HG03571 (cell line): ENCODE data around the gene AOX1.
"Not testable (repeated sequence)": the region's sequence is repeated elsewhere in the genome, so short reads cannot be mapped to it uniquely, and the experiment has no call there.

Experiments
- ATAC-seq: cut with Tn5 transposase; IDR thresholded peaks from one replicate; pipeline ENCODE4 v1.9.1; 2021; ENCODE audit not compliant: unreplicated experiment

The AOX1 gene

DNA sequence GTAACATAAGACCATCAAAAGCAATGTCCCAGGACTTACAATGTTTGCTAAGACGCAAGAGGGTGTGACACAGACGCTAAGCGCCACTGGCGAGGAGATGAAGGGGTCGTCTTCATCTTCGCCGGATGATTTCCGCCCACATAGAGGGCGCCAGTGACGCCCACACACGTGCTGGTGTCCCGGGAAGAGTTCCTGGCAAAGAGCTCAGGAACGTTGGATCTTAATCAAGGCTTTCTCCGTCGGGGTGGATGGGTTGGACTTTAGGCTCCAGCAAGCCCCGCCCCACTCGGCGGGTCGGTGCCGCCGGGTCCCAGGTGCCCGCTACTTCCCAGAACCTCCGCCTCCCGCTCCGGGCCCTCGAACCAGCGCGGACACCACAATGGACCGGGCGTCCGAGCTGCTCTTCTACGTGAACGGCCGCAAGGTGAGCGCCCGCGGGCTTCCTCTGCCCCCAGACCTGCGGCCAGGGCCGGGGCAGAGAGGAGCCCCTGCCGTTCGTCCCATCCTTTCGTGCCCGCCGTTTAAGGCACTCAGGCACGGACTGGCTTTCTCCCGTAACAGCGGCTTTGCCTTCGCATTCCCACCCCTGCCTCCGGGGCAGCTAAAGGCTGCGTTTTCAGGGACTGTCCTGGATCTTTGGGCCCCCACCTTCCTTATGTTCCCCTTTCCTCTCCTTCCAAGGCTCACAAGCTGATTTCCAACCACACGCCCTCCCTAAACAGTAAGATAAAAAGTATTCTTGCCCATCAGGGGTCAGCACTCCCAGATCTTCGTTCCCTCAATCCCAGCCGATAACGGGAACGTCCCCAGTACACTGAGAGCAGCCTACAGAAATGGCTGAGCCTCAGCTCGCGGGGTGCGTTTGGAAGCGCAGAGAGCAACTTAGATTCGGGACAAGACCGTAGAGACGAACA, at the start of gene AOX1:
TSS of gene AOX1 (plus strand) at position 285 of the 914 bp plus-strand sequence. CDS start at position 380, 95 bp downstream.
- no peak for ATAC-seq

GRCh38 chr2:200538139-200538538, 47.7 kb upstream of the AOX1 start:
- no peak for ATAC-seq

DNA sequence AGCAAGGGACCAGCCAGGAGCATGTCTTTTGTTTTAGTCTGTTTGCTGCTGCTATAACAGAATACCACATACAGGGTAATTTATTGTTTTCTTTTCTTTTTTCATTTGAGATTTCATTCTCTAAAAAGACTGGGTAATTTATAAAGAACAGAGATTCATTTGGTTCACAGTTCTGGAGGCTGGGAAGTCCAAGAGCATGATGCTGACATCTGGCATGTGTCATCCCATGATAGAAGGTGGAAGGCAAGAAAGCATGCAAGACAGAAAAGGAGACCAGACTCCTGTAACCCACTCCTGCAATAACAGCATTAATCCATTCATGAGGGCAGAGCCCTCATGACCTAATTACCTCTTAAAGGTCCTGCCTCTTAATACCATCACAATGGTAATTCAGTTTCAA, 45.0 kb upstream of the AOX1 start:
- ATAC-seq = no peak

DNA sequence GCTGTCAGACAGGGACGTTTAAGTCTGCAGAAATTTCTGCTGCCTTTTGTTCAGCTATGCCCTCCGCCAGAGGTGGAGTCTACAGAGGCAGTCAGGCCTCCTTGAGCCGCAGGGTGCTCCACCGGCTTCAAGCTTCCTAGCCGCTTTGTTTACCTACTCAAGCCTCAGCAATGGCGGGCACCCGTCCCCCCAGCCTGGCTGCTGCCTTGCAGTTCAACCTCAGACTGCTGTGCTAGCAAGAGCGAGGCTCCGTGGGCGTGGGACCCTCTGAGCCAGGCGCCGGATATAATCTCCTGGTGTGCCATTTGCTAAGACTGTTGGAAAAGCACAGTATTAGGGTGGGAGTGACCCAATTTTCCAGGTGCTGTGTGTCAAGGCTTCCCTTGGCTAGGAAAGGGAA, 19.2 kb upstream of the AOX1 start:
- not testable (repeated sequence) for ATAC-seq

GRCh38 chr2:200567932-200568331, 17.9 kb upstream of the AOX1 start:
- ATAC-seq = no peak

DNA sequence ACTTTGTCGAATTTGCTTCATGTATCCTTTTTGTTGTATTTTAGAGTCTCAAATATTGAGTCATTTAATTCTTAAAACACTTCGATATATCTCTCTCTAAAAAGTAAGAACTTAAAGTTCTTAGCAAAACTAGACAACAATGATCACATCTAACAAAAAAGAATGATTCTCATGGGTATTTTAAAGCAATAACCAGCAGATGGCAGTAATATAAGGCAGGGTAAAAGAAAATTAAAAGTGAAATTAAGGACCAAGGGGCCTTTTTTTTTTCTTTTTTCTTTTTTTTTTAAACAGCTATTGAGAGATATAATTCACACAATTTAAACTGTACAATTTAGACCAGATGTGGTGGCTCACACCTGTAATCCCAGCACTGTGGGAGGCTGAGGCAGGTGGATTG, 9.9 kb upstream of the AOX1 start:
- no peak for ATAC-seq

- ATAC-seq = no peak
Observed at GRCh38 chr2:200577027-200577426, 8.8 kb upstream of the AOX1 start.

DNA sequence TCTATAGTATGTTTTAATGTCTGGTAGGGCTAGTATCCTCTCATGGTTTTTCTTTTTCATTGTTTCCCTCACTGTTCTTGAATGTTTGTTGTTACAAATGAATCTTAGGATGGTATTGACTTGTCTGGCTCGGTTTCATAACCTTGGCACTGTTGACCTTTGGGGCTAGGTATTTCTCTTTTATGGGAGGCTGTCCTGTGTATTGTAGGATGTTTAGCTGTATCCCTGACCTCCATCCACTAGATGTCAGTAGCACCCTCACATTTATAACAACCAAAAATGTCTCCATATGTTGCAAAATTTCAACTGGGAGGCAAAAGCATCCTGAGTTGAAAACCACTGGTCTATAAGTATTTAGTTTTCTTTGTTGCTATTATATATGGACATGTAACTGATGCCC, 7.0 kb upstream of the AOX1 start:
- ATAC-seq = no peak

DNA sequence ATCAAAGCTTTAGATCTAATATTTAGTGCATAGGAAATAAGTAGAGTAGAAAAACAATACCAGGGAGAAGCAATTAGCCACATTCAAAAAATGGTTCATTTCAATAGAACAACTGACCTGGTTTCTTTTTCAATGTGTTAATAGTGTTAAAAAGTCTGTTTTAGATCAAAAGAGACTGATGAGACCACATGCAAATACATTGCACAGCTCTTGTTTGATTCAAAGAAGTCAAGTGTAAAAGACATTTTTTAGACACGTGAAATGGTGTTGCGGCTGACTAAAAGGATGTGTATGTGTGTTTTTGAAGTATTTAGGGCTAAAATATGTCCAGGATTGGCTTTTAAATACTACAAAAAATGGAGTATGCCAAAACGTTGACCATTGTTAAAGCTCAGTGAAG, 1.2 kb upstream of the AOX1 start:
- no peak for ATAC-seq

DNA sequence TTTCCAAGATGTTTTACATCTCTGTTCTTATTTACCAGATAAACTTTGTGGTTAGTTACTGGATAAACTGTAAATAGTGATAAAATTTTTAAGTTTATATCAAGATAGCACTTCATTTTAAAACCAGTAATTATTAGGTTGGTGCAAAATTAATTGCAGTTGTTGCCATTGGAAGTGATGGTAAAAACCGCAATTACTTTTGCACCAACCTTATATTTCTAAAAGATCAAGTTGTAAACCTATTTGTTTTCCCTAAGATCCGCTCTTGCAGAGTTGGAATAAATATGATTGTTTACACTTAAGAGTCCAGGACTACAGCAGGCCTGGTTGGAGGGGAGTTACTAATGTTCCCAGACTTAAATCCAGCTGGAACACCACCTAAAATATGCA, 479 bp upstream of the AOX1 start:
- ATAC-seq = no peak

- ATAC-seq = no peak
Observed at GRCh38 chr2:200586644-200586975, 796 bp downstream of the AOX1 start.

DNA sequence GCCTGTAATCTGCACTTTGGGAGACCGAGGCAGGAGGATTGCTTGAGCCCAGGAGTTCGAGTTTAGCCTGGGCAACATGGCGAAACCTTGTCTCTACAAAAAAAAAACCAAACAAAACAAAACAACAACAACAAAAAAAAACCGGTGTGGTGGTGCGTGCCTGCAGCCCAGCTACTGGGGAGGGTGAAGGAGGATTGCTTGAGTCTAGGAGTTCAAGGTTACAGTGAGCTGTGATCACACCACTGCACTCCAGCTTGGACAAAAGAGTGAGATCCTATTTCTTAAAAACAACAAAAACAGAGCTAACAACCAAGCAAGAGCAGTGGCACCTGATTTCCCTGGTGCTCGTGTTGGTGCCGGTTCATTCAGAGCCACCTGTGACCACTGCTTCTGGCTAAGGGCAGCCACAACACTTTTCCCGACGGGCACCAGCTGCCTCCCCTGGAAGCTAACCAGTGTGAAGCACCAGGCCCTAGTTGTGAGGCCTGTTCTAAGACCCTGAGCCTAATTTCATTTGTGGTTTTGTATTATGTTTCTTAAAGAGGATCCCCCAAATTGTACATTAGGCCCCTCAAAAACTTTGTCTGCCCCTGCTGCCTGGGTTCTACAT, 1.3 kb downstream of the AOX1 start:
- no peak for ATAC-seq

DNA sequence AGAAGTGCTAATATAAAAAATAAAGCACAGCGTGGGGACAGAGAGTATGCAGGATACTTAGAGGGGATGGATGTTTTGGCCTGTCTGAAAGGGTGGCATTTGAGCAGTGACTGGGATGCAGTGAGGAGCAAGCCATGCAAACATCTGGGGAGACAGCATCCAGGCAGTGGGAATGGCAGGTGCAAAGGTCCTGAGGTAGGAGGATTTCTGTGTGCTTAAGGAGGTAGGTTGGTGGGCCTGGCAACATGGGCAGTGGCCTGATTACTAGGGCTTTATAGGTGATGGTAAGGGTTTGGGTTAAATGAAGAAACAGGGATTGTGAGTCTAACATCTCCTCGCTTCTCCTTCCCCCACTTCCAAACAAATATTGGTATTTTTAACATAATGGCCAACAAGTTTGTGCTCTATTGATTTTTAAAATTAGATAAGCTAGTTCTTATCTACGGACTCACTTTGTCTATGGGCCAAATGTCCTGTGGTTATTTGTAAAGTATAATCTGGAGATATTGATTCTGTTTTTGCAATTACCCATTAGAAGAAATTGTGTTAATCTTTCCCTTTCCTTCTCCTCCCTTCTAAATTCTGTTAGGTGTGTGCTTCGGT, 2.4 kb downstream of the AOX1 start:
- ATAC-seq = no peak

DNA sequence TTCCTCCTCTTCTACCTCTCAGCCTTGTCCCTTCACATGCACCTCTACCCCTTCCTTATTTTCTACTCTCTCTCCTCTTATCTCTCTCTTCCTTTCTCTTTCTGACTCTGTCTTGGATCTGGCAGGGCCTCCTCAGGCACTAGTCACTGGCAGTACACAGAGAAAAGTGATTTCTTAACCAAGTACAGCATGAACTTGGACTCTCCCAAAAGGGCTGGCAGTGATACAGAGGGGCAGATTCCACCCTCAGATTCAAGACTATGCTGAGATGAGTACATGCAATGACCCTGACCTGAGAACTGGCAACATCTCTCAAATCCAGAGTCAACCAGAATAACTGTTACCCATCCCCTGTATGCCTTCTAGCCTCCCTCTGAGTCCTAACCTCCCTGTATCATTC, 4.3 kb downstream of the AOX1 start:
- no peak for ATAC-seq

GRCh38 chr2:200591308-200591707, 5.5 kb downstream of the AOX1 start:
- ATAC-seq = no peak

- no peak for ATAC-seq
Observed at GRCh38 chr2:200592406-200593075, 6.7 kb downstream of the AOX1 start.

DNA sequence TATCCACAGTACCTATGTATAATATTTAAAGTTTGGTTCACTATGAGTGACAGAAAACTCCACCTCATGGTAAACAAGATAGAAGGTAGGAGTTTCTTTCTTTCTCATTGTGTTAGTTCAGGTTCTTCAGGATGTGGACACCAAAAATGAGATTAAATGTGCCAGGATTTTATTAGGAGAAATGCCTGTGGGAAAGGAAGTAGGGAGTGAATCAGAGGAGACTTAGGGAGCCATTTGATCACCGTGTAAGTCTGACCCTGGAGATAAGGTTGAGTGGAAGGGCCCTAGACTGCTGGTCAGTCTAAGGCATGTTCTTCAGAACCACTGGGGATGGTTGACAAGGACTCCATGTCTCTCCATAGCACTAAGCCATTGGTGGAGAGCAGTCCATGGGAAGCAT, 8.1 kb downstream of the AOX1 start:
- ATAC-seq = no peak

- no peak for ATAC-seq
Observed at GRCh38 chr2:200595913-200596312, 10.1 kb downstream of the AOX1 start.

- no peak for ATAC-seq
Observed at GRCh38 chr2:200596774-200597570, 11.2 kb downstream of the AOX1 start.

GRCh38 chr2:200599206-200599605, 13.4 kb downstream of the AOX1 start:
- no peak for ATAC-seq
